Mesenchymal stem cell (in vitro differentiated cells and primary cell): ENCODE measurements around the gene DRC3.
A peak's percentile ranks its signal among the peaks of the same experiment; 100 is the strongest.

ENCODE experiments used
- DNase-seq: peaks from one replicate; pipeline ENCODE4 v3.0.0-alpha.2; 2013
- H2AFZ ChIP-seq: one replicate; pipeline ENCODE4 v1.6.1; 2013; ENCODE audit warnings: low read depth, mild to moderate bottlenecking, control low read depth, inconsistent platforms, low read length, moderate library complexity
- H2AK5ac ChIP-seq: 2 replicates; pipeline ENCODE4 v1.6.1; 2013; ENCODE audit warnings: low read length, moderate library complexity, mild to moderate bottlenecking, inconsistent platforms; ENCODE audit not compliant: severe bottlenecking
- H2BK120ac ChIP-seq: one replicate; pipeline ENCODE4 v1.6.1; 2013; ENCODE audit warnings: low read depth, mild to moderate bottlenecking, inconsistent platforms, low read length, moderate library complexity
- H2BK12ac ChIP-seq, 2 experiments: one replicate each; pipeline ENCODE4 v1.6.1; 2013; ENCODE audit warnings: inconsistent platforms in 2 of 2, low read length in 2 of 2, mild to moderate bottlenecking in 2 of 2, moderate library complexity in 2 of 2, control low read depth in 1 of 2
- H2BK15ac ChIP-seq: one replicate; pipeline ENCODE4 v1.6.1; 2013; ENCODE audit warnings: mild to moderate bottlenecking, low read depth, inconsistent platforms; ENCODE audit not compliant: poor library complexity, severe bottlenecking
- H2BK5ac ChIP-seq: 2 replicates; pipeline ENCODE4 v1.6.1; 2013; ENCODE audit warnings: low read depth, mild to moderate bottlenecking, low read length, control low read depth, inconsistent platforms; ENCODE audit not compliant: poor library complexity, severe bottlenecking
- H3K14ac ChIP-seq, 2 experiments: one replicate each; pipeline ENCODE4 v1.6.1; 2013; ENCODE audit warnings: inconsistent platforms in 2 of 2, low read length in 2 of 2, control low read depth in 1 of 2, mild to moderate bottlenecking in 1 of 2, moderate library complexity in 1 of 2
- H3K18ac ChIP-seq, 2 experiments: one replicate each; pipeline ENCODE4 v1.6.1; 2013; ENCODE audit warnings: inconsistent platforms in 2 of 2, low read length in 2 of 2, control low read depth in 1 of 2, low read depth in 1 of 2, mild to moderate bottlenecking in 1 of 2
- H3K23ac ChIP-seq, 2 experiments: one replicate each; pipeline ENCODE4 v1.6.1; 2013; ENCODE audit warnings: inconsistent platforms in 2 of 2, low read length in 2 of 2, mild to moderate bottlenecking in 2 of 2, moderate library complexity in 2 of 2, control low read depth in 1 of 2
- H3K27ac ChIP-seq: 2 replicates; pipeline ENCODE4 v1.5.1; 2013; ENCODE audit warnings: mild to moderate bottlenecking, moderate library complexity, low read length, control low read depth, inconsistent platforms; ENCODE audit not compliant: poor library complexity, severe bottlenecking
- H3K27me3 ChIP-seq, 2 experiments: 2 replicates each; pipeline versions ENCODE4 v1.6.1 to v1.7.0; 2013; ENCODE audit warnings: low read length in 2 of 2, mild to moderate bottlenecking in 2 of 2, moderate library complexity in 2 of 2, control low read depth in 1 of 2, inconsistent platforms in 1 of 2; ENCODE audit not compliant: control insufficient read depth in 1 of 2, insufficient read depth in 1 of 2
- H3K36me3 ChIP-seq, 2 experiments: 2 replicates each; pipeline versions ENCODE4 v1.6.1 to v1.7.0; 2013; ENCODE audit warnings: low read length in 2 of 2, control low read depth in 1 of 2, inconsistent platforms in 1 of 2, low read depth in 1 of 2, mild to moderate bottlenecking in 1 of 2; ENCODE audit not compliant: insufficient read depth in 2 of 2, control insufficient read depth in 1 of 2
- H3K4ac ChIP-seq, 2 experiments: one replicate each; pipeline ENCODE4 v1.6.1; 2013; ENCODE audit warnings: inconsistent platforms in 2 of 2, low read length in 2 of 2, mild to moderate bottlenecking in 2 of 2, moderate library complexity in 2 of 2, control low read depth in 1 of 2, low read depth in 1 of 2
- H3K4me1 ChIP-seq: 2 replicates; pipeline ENCODE4 v1.6.1; 2013; ENCODE audit warnings: low read depth, low read length, control low read depth; ENCODE audit not compliant: control insufficient read depth, insufficient read depth
- H3K4me2 ChIP-seq: 2 replicates; pipeline ENCODE4 v1.6.1; 2013; ENCODE audit warnings: low read length, mild to moderate bottlenecking, inconsistent platforms; ENCODE audit not compliant: poor library complexity, severe bottlenecking
- H3K4me3 ChIP-seq, 2 experiments: 2 replicates each; pipeline versions ENCODE4 v1.5.1 to v1.7.0; 2013; ENCODE audit warnings: low read length in 2 of 2, mild to moderate bottlenecking in 2 of 2, control low read depth in 1 of 2, low read depth in 1 of 2; ENCODE audit not compliant: insufficient read depth in 1 of 2
- H3K79me1 ChIP-seq: replicated peaks from 2 replicates; pipeline ENCODE4 v1.6.1; 2013; ENCODE audit warnings: mild to moderate bottlenecking, control low read depth, low read length, inconsistent platforms; ENCODE audit not compliant: poor library complexity, severe bottlenecking
- H3K9ac ChIP-seq: 2 replicates; pipeline ENCODE4 v1.7.0; 2013; ENCODE audit warnings: mild to moderate bottlenecking, low read length, moderate library complexity
- H3K9me3 ChIP-seq: 2 replicates; pipeline ENCODE4 v1.7.0; 2013; ENCODE audit warnings: mild to moderate bottlenecking, low read length; ENCODE audit not compliant: control insufficient read depth
- H4K8ac ChIP-seq: one replicate; pipeline ENCODE4 v1.6.1; 2013; ENCODE audit warnings: inconsistent platforms, mild to moderate bottlenecking, low read length, moderate library complexity
- H4K91ac ChIP-seq: one replicate; pipeline ENCODE4 v1.6.1; 2013; ENCODE audit warnings: mild to moderate bottlenecking, low read length, inconsistent platforms
- WGBS: methylation state at CpG from one replicate; pipeline ENCODE4 v1.1.7; 2013; ENCODE audit warnings: mixed read lengths; 5-methylcytosine and 5-hydroxymethylcytosine counted together

Gene DRC3

GRCh38 chr17:17950806-17951205 lies 21.9 kb upstream of the DRC3 start:
- Histone ChIP-seq H3K4me2 (no peak overlapping the region), H2BK120ac (no peak overlapping the region), H3K14ac (peak overlapping the region in 1 of 2 experiments; percentile 20), H4K8ac (no peak overlapping the region), H3K9me3 (no peaks in the 10 kb centered on the region), H3K36me3 (peaks cover 6 to 8% of the 10 kb centered on the region in 2 experiments), H4K91ac (no peak overlapping the region), H2BK12ac (no peak overlapping the region), H3K23ac (no peak overlapping the region), H3K4me1 (no peaks in the 10 kb centered on the region), H2AK5ac (no peak overlapping the region), H3K4me3 (no peak overlapping the region), H2AFZ (no peak overlapping the region), H3K18ac (no peak overlapping the region), H3K27me3 (no peaks in the 10 kb centered on the region), H3K9ac (no peak overlapping the region), H3K4ac (no peak overlapping the region), H2BK5ac (no peak overlapping the region), H2BK15ac (no peak overlapping the region), H3K79me1 (peaks cover 40% of the 10 kb centered on the region), H3K27ac (no peak overlapping the region)
- DNase-seq: no peak
- 100% methylated on average over 1 of the region's 1 CpG for WGBS

GRCh38 chr17:17951524-17951923 lies 21.1 kb upstream of the DRC3 start:
- Histone ChIP-seq H3K4ac (no peak overlapping the region), H3K4me1 (peaks cover 3% of the 10 kb centered on the region), H4K8ac (no peak overlapping the region), H3K4me2 (no peak overlapping the region), H3K18ac (no peak overlapping the region), H2AK5ac (no peak overlapping the region), H2AFZ (no peak overlapping the region), H3K79me1 (peaks cover 45% of the 10 kb centered on the region), H3K27me3 (no peaks in the 10 kb centered on the region), H3K4me3 (no peak overlapping the region), H2BK5ac (no peak overlapping the region), H2BK120ac (no peak overlapping the region), H3K9ac (peak overlapping the region; percentile 32), H3K27ac (no peak overlapping the region), H2BK12ac (no peak overlapping the region), H4K91ac (no peak overlapping the region), H2BK15ac (no peak overlapping the region), H3K9me3 (no peaks in the 10 kb centered on the region), H3K14ac (no peak overlapping the region), H3K36me3 (peaks cover 6 to 12% of the 10 kb centered on the region in 2 experiments), H3K23ac (no peak overlapping the region)
- WGBS: 70% methylated on average over 4 of the region's 5 CpGs
- DNase-seq: no peak

- H3K9ac ChIP-seq: no peak overlapping the region
- no peaks in the 10 kb centered on the region for H3K9me3 ChIP-seq
- no peak overlapping the region for H2BK15ac ChIP-seq
- H3K4ac ChIP-seq: no peak overlapping the region
- WGBS: 77% methylated on average over 2 of the region's 3 CpGs
- no peak overlapping the region for H4K8ac ChIP-seq
- H3K18ac ChIP-seq: no peak overlapping the region
- H3K23ac ChIP-seq: no peak overlapping the region
- no peak overlapping the region for H2BK120ac ChIP-seq
- H3K79me1 ChIP-seq: peaks cover 44% of the 10 kb centered on the region
- no peak overlapping the region for H2AK5ac ChIP-seq
- no peak overlapping the region for H3K27ac ChIP-seq
- no peak overlapping the region for H2BK5ac ChIP-seq
- H3K36me3 ChIP-seq: peaks cover 6 to 14% of the 10 kb centered on the region in 2 experiments
- peaks cover 8% of the 10 kb centered on the region for H3K4me1 ChIP-seq
- no peak overlapping the region for H3K4me3 ChIP-seq
- peak overlapping the region in 1 of 2 experiments; percentile 21 for H2BK12ac ChIP-seq
- H2AFZ ChIP-seq: no peak overlapping the region
- no peaks in the 10 kb centered on the region for H3K27me3 ChIP-seq
- H3K4me2 ChIP-seq: no peak overlapping the region
- H4K91ac ChIP-seq: peak overlapping the region; percentile 34
- DNase-seq: no peak
- no peak overlapping the region for H3K14ac ChIP-seq
These were observed 20.0 kb upstream of the DRC3 start for GRCh38 chr17:17952691-17953090.

GRCh38 chr17:17954079-17954478 lies 18.6 kb upstream of the DRC3 start:
- peaks cover 15% of the 10 kb centered on the region for H3K4me1 ChIP-seq
- no peak overlapping the region for H2BK120ac ChIP-seq
- no peak overlapping the region for H4K8ac ChIP-seq
- no peaks in the 10 kb centered on the region for H3K9me3 ChIP-seq
- H3K23ac ChIP-seq: no peak overlapping the region
- no peak overlapping the region for H4K91ac ChIP-seq
- no peak overlapping the region for H3K27ac ChIP-seq
- H2AFZ ChIP-seq: no peak overlapping the region
- no peak for DNase-seq
- H3K36me3 ChIP-seq: peaks cover 6 to 14% of the 10 kb centered on the region in 2 experiments
- peaks cover 36% of the 10 kb centered on the region for H3K79me1 ChIP-seq
- no peak overlapping the region for H3K9ac ChIP-seq
- H2BK12ac ChIP-seq: no peak overlapping the region
- no peak overlapping the region for H3K4me3 ChIP-seq
- H2BK5ac ChIP-seq: no peak overlapping the region
- no peak overlapping the region for H2AK5ac ChIP-seq
- no peaks in the 10 kb centered on the region for H3K27me3 ChIP-seq
- H3K14ac ChIP-seq: no peak overlapping the region
- H3K4ac ChIP-seq: no peak overlapping the region
- WGBS: 96% methylated on average over 3 of the region's 3 CpGs
- H3K18ac ChIP-seq: no peak overlapping the region
- H3K4me2 ChIP-seq: no peak overlapping the region
- no peak overlapping the region for H2BK15ac ChIP-seq
